ENCODE data around the gene FCER1G.

DNA sequence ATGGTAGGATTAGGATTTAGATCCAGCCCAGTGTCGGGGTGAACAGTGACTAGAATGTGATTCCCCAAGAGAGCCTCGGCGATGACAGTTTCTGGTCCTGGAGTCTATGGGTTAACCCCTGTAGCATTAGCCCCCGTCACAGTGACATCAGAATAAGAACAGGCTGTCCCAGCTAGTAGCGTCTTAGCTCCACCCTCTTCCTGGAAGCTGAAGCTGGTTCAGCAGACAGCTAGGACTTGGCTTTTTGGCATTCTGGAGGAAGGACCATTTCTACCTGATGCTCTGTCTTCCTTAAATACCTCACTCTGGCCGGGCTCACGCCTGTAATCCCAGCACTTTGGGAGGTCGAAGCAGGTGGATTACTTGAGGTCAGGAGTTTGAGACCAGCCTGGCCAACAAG is 7.9 kb upstream of the FCER1G start:
- TF ChIP-seq, protein P1, sequence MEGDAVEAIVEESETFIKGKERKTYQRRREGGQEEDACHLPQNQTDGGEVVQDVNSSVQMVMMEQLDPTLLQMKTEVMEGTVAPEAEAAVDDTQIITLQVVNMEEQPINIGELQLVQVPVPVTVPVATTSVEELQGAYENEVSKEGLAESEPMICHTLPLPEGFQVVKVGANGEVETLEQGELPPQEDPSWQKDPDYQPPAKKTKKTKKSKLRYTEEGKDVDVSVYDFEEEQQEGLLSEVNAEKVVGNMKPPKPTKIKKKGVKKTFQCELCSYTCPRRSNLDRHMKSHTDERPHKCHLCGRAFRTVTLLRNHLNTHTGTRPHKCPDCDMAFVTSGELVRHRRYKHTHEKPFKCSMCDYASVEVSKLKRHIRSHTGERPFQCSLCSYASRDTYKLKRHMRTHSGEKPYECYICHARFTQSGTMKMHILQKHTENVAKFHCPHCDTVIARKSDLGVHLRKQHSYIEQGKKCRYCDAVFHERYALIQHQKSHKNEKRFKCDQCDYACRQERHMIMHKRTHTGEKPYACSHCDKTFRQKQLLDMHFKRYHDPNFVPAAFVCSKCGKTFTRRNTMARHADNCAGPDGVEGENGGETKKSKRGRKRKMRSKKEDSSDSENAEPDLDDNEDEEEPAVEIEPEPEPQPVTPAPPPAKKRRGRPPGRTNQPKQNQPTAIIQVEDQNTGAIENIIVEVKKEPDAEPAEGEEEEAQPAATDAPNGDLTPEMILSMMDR (IDR thresholded peaks at IDR 0.05): no peak
- TF ChIP-seq POLR2A (IDR thresholded peaks at IDR 0.05): peak in 1 of 2 donors; percentile 26
